Inferior parietal cortex (tissue), 1 donor: ENCODE results near the gene NAALADL2.
A peak's percentile ranks its signal among the peaks of the same experiment; 100 is the strongest.
"Not testable (repeated sequence)": the region's sequence is repeated elsewhere in the genome, so short reads cannot be mapped to it uniquely, and the experiment has no call there.

Experiments
- DNase-seq: peaks from one replicate; pipeline ENCODE4 v3.0.0-alpha.2; 2016; ENCODE audit errors: extremely low spot score

NAALADL2 gene

DNA sequence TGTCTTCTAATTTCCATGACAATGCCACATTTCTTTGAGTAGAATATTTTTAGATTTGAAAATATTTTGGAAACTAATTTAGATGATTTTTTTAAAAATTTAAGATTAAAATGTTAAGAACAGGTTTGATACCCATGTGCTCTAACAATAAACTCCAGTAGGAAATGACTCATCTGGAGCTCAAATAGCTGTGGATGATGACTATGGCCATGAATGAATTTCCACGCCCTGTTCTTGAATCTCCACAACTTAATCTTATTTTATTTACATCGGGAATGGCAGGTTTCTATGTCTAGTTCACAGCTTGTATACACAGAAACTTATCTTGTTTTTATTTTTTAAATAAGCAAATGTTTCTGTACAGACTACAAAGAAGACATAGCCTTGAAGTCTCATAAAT, 726.8 kb downstream of the NAALADL2 start:
- no peak for DNase-seq

DNA sequence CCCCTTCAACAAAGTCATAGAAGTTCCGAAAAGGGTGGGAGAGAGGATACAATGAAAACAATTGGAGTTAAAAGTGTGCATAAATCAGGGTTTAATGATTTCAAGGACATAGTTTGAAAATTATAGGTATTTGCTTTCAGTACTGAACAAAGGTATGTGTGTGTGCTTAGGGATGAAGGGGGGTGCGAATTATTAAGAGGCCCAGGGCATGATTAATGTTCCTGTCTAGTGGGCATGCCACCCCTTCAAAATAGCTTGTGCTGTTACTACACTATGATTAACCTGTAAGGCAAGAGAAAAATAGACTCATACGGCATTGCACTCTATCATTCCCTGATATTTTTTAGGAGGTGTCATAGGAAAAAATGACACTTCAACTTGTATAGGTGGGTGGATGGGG, 731.6 kb downstream of the NAALADL2 start:
- DNase-seq = no peak

DNA sequence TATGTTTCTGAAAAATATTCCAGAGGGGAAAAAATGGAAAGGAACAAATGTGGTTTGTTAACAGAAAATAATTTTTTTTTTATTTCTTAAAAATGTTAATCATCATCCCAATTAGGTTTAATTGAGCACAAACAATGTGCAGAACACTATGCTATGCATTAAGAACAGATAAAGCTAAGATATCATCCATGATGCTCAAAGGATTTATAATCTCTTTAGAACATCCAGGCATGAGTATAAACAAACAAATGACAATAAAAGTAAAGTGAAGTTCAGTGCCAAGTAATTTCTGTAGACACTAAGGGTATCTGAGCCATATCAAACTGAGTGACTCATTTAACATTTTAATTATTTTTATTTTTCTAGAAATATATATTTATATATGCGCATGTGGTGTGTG, 732.2 kb downstream of the NAALADL2 start:
- DNase-seq = no peak

DNA sequence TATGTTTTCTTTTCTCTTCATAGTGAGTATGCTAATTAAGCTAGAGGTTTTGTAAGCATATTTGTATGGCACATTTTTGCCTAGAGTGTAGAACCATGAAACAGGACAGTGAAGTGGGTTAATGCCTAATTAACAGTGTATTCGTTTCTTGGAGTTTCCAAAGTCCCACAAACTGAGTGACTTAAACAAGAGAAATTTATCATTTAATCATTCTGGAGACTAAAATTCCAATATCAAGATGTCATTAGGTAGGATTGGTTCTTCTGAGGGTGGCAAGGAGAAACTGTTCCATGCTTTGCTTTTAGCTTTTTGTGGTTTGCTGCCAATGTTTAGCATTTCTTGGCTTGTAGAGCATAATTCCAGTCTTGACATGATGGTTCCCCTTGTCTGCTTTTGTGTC, 734.2 kb downstream of the NAALADL2 start:
- no peak for DNase-seq

DNA sequence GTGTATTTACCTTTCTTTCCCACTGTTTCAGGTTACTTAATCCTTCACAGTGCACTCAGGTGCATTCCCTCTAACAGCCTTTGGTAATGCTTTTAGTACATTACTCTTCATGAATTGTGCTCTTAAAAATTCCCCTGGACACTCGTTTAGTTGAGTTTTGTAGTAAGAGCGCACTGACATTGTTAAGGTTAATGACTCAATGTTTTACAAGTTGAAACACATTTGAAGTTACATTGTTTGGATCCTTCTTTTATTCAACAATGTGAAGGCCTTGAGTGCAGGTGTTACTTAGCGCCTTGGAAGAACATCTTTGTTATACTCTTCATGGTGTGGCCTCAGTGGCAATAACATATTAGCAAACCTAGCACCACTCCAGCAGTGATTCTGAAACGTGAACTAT, 739.6 kb downstream of the NAALADL2 start:
- no peak for DNase-seq

DNA sequence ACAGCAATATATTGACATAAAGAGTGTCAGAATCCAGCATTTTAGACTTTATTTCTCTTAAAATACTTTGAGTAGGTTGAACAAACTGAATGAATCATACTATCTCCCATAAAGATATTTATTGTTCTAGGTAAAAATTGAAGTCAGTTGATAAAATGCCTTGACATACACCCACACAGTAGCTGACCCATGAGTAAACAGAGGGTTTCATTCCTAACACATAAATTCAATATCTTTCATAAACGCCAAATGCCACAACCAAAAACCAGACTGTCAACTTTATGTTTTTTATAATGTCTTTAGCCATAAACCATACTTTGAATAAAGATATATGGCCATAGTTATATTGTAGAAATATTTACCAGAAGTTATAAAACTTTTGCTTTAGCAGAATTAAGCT, 742.4 kb downstream of the NAALADL2 start:
- DNase-seq = no peak

DNA sequence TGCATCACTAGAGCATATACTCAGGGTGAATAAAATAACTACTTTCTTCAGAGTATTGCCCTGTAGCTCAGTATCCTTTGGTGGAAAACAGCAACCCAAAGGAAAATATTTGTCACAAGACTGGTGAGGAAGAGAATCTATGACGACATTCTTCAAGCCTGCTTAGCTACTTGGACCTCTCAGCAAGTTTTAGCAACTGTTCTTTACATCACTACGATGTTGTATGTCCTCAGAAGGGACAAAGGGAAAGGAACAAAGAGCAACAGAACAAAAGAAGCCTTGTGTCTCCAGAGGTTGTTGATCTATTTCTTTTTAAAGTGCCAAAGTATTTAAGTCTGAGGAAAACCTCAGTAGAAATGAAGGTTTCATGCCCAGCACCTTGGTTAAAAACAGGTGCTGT, 746.7 kb downstream of the NAALADL2 start:
- DNase-seq = no peak

DNA sequence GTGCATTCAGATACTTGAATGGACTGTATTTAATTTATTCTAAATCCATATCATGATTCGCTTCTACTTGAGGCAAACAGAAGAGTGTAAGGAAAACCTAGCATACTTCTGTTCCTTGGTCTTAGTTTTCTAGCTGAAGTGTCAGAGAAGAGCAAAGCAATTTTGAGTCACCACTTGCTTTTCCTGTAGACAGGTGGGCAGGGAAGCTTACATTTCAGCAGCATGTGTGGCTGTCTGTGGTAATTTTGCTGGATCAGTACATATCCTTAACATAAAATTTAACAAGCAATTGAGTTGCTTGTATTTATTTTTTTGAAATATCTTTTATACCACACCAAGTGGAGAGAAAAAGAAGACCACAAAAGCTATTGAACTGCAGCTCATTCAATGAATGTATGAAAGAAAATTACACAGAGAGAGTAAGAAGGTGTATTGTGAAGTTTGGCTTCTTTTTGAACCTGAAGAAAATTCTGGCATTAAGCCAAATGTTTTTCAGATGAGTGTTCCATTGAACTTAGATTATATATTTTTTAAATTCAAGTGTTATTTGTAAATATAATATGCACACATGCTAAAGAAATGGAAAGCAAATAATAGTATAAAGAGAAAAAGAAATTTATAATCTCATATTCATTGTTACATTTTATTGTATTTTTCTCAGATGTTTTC, 747.6 kb downstream of the NAALADL2 start:
- no peak for DNase-seq

DNA sequence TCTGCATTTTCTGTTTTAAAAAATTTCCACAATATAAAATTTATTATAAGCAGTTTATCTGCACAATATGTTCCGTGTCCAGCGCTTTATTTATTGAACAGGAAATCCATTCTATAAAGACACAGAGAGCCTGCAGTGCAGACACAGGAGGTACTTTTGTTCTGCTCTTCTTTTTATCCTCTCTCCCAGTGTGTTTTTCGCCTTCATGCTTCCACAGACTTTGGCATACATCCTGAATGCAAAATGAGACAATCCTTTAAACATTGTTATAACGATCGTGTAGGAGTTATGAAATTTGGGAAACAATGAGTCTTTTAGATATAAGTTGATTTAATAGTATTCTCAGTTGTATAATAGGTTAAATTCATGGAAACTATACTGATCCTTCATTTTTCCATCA, 749.2 kb downstream of the NAALADL2 start:
- no peak for DNase-seq

DNA sequence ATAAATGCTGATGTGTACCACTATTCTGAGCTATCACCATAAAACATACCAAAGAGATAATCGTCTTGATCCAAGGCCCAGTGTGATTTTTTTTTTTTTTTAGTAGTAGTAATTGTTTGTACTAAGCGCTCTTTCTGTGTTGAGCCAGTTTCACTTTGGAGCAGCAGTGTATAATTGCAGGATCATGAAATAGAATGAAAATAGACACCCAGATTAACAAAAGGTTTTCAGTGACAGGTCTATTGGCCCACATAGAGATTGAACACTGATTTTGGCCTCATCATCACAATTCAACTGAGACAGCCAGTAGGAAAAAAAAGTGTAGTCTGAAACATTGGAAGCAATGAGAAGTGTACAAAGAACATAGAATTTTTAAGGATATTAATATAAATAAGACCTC, 749.8 kb downstream of the NAALADL2 start:
- DNase-seq = no peak

DNA sequence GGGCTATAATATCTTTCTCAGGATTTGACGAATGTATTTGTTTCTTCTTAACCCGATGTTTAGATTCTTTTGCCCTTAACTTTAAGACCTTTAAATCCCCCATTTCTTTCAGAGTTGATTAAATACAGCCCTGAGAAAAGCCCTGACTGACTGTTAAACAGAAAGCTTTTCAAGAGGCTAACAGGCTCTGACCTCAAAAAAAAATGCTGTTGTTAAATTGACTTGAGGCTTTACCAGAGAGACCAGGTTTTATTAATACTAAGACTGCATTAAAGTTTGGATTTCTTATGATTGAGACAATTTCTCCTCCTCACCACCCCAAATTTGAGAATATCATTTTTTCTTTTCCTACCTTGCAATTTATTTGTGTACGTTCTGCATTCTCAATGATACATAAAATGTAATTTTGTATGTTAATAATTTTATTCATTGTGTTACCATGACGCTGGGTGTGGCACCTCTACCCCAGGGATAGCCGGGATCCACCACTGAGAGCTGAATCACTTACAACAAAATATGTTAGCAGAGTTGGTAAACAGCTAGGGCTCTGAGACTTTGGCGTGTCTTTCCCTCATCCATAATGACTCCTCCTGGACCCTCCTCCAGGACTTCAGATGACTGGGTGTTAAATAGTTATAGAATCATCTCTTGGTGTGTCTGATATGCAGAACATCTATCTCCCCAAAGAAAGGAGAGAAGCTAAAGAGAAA, 753.5 kb downstream of the NAALADL2 start:
- DNase-seq = no peak

DNA sequence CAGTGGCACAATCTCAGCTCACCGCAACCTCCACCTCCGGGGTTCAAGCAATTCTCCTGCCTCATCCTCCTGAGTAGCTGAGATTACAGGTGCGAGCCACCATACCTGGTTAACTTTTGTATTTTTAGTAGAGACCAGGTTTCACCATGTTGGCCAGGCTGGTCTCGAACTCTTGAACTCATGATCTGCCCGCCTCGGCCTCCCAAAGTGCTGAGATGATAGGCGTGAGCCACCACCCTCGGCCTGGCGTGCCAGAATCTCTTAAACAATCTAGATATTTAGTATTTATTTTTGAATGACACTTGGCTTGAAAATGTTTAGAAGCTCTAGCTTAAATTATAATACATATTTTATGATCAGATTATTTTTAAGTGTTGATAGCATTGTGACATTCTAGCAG, 755.0 kb downstream of the NAALADL2 start:
- DNase-seq = not testable (repeated sequence)

DNA sequence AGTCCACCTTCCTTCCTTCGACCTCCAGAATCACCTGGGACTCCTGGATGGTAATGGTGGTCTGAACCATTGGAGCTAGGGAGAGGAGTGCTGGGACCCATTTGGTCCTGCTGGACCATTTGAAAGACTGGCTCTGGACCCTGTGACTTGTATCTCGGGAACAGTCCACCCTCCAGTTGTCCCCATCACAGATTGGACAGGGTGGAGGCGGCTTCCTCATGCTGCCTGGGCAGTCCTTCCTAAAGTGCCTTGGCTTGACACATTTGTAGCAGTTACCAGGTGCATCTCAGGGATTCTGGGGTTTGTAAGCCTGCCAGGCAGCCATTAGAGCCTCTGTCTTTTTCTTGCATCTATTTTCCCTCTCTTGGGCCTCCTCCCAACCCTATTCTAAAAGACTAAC, 758.1 kb downstream of the NAALADL2 start:
- DNase-seq = no peak

DNA sequence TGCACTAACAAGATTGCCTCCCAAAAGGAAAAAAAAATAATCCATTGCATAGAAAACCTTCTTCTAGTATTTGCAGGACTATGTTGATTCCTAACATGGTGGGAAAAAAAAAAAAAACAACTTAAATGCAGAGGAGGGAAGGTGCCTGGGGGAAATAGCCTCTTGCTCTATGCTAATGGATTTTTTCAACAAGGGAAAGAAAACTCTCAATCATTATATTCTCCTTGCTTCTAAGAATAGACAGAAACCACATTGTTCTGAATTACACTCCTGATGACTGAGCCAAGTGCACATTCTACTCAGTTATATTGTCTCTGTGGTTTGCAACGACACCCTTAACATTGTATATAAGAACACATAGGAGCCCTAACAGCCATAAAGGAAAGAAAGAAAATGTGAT, 760.2 kb downstream of the NAALADL2 start:
- no peak for DNase-seq

DNA sequence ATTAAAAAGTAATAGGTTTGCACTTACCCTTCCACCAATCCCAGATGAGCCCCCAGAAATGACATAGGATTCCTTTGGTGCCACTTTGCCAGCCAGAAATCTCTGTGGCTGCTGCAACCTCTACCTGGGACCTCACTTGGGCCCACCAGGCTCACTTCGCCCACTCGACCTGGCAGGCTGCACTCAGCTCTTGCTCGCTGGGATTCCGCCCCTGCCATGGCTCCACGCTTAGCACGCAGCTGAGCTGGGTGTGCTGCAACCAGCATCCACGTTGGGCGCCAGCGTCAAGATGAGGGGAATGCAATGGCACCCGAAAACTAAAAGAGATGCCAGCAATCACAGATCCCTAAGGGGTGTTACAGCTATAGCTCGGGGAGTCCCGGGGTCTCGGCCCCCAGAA, 761.0 kb downstream of the NAALADL2 start:
- DNase-seq = no peak

DNA sequence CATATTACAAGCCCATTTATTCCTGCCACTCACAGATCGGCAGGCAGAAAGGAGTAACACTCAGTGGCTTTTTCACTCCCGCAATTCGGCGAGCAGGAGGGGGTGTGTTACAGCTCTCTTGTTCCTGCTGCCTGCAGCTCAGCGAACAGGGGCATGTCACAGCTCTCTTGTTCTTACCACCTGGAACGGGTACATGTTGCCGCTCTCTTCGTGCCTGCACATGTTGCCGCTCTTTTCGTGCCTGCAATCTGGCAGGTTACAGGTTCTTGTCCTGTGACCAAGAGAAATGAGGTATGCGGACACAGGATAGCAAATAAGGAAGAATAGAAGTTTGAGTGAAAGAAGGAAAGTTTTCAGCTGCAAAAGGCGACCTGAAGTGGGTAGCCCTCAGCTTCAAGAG, 761.4 kb downstream of the NAALADL2 start:
- no peak for DNase-seq

DNA sequence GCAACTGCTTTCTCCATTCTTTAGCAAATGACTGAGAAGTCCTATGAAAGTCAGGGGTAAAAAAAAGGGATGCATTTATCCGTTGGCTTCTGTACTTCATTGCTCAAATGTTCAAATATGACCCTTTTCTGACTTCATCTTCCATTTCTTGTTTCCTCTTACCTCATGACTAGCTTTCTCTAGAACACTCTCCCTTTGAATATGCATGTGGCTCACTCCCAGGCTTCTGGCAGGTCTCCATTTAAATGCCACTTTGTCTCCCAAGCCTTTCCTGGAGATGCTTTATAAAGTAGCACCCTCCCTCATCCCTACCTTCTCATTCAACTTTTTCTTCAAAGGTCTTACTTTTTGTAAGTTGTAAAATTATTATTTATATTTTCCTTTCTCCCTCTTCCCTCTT, 781.8 kb downstream of the NAALADL2 start:
- no peak for DNase-seq

DNA sequence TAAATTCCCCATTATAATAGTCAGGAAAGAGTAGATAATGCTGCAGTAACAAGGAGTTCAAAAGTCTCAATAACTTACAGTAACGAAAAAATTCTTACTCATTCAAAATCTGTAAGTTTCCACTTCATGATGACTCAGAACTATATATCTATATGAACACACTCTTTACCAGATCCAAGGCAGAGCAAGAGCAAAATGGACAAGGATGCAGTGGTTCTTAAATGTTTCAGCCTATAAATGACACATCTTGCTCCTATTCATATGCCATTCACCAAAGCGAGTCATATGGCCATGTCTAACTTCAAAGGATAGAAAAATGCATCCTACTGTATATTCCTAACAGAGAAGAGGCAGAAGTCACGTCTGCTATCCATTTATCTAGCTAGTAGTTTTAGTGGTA, 787.7 kb downstream of the NAALADL2 start:
- no peak for DNase-seq

DNA sequence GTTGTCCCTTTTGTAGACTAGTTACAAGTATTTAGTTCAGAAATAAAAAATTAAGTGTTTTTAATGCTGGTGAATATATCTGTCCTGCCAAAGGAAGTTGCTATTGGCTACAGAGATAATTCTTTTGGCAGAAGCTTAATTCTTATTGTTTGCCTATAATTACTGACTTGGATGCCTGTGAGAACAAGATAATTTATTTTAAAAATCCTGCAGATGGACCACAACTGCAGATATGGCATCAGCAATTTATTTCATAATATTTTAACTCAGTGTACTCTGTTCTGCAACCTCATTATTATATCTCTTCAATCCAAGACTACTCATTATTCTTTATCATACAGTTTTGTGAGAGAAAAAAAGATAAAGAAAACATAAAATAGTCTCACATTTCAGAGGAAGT, 789.8 kb downstream of the NAALADL2 start:
- no peak for DNase-seq

DNA sequence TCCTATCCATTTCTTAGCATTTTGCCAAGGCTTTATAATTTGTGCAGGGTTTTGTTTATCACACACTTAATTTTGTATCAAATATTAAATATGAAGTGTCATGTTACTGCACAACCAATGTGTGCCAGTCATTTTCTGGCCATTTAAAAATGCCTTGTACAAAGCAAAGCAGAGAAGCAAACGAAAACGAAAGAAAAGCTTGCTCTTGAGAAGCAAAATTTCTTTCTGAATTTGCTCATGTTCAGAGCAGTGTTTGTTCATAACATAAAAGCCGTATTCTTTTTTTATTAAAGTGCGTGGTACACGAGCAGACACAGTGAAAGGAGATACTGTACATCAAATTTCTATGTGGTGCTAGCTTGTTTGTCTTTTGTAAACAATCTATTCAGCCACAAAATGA, 792.6 kb downstream of the NAALADL2 start:
- peak; percentile 29 for DNase-seq

DNA sequence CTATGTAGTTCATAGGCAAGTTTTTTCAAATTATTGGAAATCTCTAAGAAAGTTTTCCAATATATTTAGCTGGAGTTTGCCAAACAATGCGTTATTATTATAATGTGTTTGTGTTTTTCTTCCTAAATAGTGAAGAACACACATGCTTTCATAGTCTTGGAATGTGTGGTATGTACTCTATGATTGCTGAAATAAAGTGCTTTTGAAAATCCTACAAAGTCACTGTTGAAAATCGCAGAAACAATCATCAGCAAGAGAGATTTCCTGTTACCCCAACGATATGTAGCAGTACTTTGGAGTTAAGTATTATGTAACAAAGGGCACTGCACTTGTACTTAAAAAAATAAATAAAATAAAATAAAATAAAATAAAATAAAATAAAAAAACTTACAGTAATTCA, 796.2 kb downstream of the NAALADL2 start:
- no peak for DNase-seq

DNA sequence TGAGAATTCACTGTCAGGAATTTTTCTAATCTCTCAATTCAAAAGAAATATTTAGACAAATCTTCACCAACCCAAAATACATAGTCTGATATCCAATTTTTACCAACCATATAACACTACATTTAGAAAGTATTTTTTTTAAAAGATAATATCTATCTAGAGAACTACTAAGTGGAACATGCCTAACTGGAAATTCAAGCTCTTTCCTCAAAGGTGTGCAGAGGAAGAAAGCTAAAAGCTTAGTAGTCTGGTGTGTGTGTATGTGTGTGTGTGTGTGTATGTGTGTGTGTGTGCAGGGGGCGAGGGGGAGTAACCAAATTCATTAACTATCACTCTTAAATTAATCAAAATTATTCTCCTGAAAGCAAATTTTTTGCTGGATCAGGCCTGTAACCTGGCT, 797.3 kb downstream of the NAALADL2 start:
- DNase-seq = no peak

DNA sequence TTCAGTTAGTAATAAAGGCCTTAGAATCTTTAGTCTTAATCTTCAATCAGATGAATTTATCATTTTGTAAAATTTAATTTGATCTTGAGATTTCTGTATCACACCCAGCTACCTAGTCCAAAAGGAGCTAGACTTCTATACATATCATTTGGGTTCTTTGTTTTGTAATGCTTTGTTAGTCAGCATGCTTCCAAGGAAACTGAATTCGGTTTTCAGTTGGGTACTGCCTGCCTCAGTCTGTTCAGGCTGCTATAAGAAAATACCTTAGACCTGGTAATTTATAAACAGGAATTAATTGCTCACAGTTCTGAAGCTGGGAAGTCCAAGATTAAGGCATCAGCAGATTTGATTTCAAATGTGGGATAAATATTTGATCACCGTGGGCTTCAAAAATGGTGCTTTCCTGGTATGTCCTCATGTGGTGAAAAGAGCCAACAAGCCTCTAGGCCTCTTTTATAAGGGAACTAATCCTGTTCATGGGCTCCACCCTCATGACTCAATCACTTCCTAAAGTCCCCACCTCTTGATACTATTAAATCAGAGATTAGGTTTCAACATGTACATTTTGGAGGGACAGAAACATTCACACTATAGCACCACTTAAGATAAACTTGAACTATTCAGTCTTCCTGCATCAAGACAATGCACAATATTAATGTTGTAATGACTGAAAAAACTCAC, 800.7 kb downstream of the NAALADL2 start:
- DNase-seq = no peak
